HG03139 (cell line): Measurements from ENCODE around the gene ITPR1.

ENCODE experiments used
- ATAC-seq: cut with Tn5 transposase; IDR thresholded peaks from one replicate; pipeline ENCODE4 v1.9.1; 2021; ENCODE audit not compliant: unreplicated experiment

ITPR1 gene

GRCh38 chr3:4478261-4478660, 14.9 kb upstream of the ITPR1 start:
- no peak for ATAC-seq

GRCh38 chr3:4491855-4492207, 1.3 kb upstream of the ITPR1 start:
- no peak for ATAC-seq

GRCh38 chr3:4492208-4493013, 737 bp upstream of the ITPR1 start:
- no peak for ATAC-seq

- ATAC-seq: no peak
Measured at GRCh38 chr3:4493941-4494894, 1.1 kb downstream of the ITPR1 start.

- ATAC-seq: no peak
Measured at GRCh38 chr3:4494895-4495264, 1.7 kb downstream of the ITPR1 start.

GRCh38 chr3:4495294-4496086, 2.3 kb downstream of the ITPR1 start:
- ATAC-seq: no peak

GRCh38 chr3:4496087-4496452, 2.9 kb downstream of the ITPR1 start:
- ATAC-seq: no peak

GRCh38 chr3:4497005-4497692, 4.0 kb downstream of the ITPR1 start:
- ATAC-seq: no peak

- no peak for ATAC-seq
Measured at GRCh38 chr3:4497843-4498324, 4.7 kb downstream of the ITPR1 start.

- ATAC-seq: no peak
Measured at GRCh38 chr3:4498446-4498845, 5.3 kb downstream of the ITPR1 start.

GRCh38 chr3:4501437-4501836, 8.3 kb downstream of the ITPR1 start:
- ATAC-seq: no peak

GRCh38 chr3:4501927-4502326, 8.8 kb downstream of the ITPR1 start:
- no peak for ATAC-seq

GRCh38 chr3:4503050-4503449, 9.9 kb downstream of the ITPR1 start:
- peak; percentile 51 for ATAC-seq

- ATAC-seq: no peak
Measured at GRCh38 chr3:4504340-4505261, 11.5 kb downstream of the ITPR1 start.

- ATAC-seq: no peak
Measured at GRCh38 chr3:4505688-4506558, 12.8 kb downstream of the ITPR1 start.

- no peak for ATAC-seq
Measured at GRCh38 chr3:4506559-4507023, 13.4 kb downstream of the ITPR1 start.

- ATAC-seq: no peak
Measured at GRCh38 chr3:4507024-4507596, 14.0 kb downstream of the ITPR1 start.
